HG02938 (cell line): ENCODE measurements around the gene PPBP.
"Not testable (repeated sequence)": the region's sequence is repeated elsewhere in the genome, so short reads cannot be mapped to it uniquely, and the experiment has no call there.

ENCODE experiments used
- ATAC-seq: cut with Tn5 transposase; IDR thresholded peaks from one replicate; pipeline ENCODE4 v1.9.1; 2021; ENCODE audit warnings: mild to moderate bottlenecking, moderate library complexity; ENCODE audit not compliant: unreplicated experiment

The PPBP gene

DNA sequence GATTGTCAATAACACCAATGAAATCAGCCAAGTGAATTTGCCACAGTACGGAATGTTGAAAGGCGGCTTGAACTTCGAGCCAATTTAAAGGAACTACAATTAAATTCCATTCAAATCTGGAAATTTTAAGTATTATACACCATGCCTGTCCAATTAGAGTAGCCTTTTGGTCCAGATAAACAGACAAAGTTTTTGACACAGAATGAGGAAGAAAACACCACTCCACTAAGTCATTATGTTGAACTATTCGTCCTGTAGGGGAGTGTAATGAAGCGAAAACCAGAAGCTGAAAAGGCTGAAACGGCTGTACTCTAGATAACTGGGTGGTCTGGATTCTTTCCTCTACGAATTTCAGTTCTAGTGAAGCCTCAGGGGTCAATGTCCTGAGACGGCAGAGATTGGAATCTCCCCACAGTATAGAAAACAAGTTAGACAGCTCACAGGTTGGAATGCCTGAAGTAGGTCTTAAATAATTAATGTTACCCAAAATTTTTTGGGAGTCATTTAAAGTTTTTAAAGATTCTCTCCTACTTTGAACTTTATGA lies 37.5 kb downstream of the PPBP start:
- ATAC-seq: not testable (repeated sequence)

- no peak for ATAC-seq
These were observed 38.8 kb downstream of the PPBP start for GRCh38 chr4:73948990-73949706.

- no peak for ATAC-seq
These were observed 39.7 kb downstream of the PPBP start for GRCh38 chr4:73948291-73948690.

GRCh38 chr4:73947239-73947985 lies 40.6 kb downstream of the PPBP start:
- ATAC-seq: no peak

- no peak for ATAC-seq
These were observed 42.1 kb downstream of the PPBP start for GRCh38 chr4:73945674-73946449.

DNA sequence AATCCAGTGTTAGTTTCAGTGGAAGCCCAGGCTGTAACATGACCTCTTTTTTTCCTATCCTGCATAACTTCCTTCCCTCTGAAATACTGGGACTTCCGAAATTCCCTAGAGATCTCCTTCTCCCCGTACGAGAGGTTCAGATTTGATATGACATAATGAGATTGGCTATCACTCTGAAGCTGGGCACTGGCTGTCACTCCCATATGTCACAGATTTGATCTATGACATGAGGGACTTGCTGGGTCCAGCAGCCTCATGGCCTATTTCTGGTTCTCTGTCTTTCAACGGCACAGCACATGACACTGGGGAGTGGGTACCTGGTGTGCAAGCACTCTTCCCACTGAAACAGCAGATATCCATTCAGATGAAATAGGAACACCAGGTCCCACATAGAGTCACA lies 42.9 kb downstream of the PPBP start:
- ATAC-seq: no peak

GRCh38 chr4:73944061-73944875 lies 43.7 kb downstream of the PPBP start:
- ATAC-seq: no peak

DNA sequence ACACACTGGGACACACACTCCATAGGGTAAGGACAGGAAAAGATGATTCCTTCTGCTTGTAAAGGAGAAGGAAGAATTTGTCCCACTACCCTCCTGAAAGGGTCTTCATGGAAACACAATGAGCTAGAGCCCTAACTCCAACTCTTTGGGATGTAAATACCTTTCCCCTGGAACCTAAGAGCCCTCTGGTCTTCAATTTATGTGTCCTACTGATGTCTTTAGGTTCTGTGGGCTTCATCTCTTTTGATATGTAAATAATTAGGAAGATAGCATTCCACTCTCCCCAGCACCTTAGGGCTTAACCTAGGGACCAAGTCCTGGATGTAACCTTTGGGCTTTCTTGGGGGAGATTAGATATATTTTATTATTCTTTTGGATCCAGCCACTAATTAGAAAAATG lies 44.4 kb downstream of the PPBP start:
- ATAC-seq: no peak

- ATAC-seq: no peak
These were observed 51.0 kb downstream of the PPBP start for GRCh38 chr4:73936969-73937368.
